Epithelial cell of esophagus (primary cell): ENCODE data around the gene ELK4.

ENCODE experiments used
- DNase-seq: peaks from one replicate; pipeline ENCODE4 v3.0.0; 2010; ENCODE audit warnings: low read depth
- H3K4me3 ChIP-seq: 2 replicates; pipeline ENCODE4 v1.5.1; 2011; ENCODE audit warnings: mild to moderate bottlenecking, low read length, control low read depth
- CTCF ChIP-seq: IDR thresholded peaks from 2 replicates; pipeline ENCODE4 v1.5.1; 2011; ENCODE audit warnings: low read depth, mild to moderate bottlenecking, low read length, control low read depth, inconsistent platforms; ENCODE audit not compliant: insufficient read depth; ENCODE audit errors: missing control alignments

ELK4 gene

DNA sequence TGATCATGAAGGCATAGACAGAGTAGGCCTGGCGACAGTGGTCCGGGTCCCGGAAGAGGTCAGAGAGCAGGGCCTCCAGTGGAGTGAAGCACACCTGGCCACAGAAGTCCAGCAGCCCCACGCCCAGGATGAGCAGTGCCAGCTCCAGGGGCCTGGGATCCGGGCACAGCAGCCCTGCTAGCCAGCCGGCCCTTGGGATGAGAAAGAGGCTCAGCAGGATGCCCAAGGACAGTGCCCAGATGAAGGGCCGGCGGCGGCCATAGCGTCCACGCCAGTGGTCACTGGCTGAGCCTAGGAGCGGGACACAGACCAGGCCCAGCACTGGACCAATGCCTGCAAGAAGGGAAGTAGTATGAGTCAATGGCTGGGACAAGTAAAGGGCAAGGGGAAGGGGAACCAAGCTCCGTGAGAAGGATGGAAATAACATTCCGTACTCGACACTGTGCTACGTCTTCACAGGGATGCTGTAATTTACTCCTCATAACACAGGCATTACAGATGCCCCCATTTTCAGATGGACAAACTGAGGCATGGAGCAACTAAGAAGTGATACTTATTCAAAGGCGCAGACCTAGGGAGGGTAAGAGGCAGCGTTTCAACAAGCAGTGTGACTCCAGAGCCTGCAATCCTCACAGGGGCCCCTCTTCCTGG is 31.6 kb upstream of the ELK4 start:
- no peak overlapping the region for H3K4me3 ChIP-seq
- no peak for DNase-seq
- no peak for TF ChIP-seq CTCF

GRCh38 chr1:205662791-205663190 is 31.0 kb upstream of the ELK4 start:
- no peak for TF ChIP-seq CTCF
- H3K4me3 ChIP-seq: no peak overlapping the region
- no peak for DNase-seq

DNA sequence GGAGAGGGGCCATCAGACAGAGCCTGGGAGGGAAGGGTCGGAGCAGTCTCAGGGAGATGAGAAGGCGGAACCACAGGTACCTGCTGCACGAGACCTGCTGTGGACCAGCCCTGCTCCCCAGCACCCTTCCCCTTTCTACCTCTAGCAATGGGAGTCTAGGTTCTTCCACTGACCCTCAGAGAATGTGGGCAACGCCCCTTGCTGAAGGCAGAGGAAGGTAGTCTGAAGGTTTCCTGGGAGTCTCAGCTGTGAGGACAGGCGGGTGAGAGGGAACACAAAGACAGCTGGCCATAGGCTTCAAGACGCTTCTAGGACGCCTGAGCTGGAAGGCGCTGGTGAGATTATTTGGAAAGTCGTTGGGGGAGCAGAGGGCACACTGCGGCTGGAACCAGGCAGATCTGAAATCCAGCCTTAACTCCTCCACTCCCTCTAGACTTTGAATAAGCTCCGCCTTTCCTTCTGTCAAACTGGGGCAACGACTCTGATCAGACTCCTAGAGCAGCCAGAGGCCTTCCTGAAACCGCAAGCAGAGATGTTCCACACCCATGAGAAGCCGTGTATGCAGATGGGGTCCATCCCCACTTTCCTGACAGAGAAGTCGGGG is 30.4 kb upstream of the ELK4 start:
- no peak overlapping the region for H3K4me3 ChIP-seq
- no peak for DNase-seq
- TF ChIP-seq CTCF: no peak

- DNase-seq: no peak
- H3K4me3 ChIP-seq: no peak overlapping the region
- no peak for TF ChIP-seq CTCF
These were observed 29.8 kb upstream of the ELK4 start for GRCh38 chr1:205661429-205662134.

DNA sequence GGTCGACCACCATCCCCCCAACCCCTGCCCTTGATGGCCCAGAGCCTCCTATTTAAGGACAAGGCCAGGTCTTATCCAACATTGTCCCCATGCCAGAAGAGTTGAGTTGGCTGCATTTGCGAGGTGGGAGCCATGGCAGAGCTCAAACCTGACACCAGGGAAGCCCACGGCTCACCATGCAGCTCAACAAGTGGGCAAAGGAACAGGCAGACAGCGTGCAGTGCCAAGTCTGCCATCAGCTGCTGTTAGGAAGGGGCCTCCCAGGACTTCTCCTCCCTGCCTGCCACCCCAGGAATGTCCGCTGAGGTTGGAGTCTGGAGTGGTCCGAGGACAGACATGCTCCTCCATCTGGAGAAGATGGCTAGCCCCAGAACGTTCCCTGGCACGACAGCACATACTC is 28.6 kb upstream of the ELK4 start:
- no peak for DNase-seq
- TF ChIP-seq CTCF: no peak
- H3K4me3 ChIP-seq: no peak overlapping the region

DNA sequence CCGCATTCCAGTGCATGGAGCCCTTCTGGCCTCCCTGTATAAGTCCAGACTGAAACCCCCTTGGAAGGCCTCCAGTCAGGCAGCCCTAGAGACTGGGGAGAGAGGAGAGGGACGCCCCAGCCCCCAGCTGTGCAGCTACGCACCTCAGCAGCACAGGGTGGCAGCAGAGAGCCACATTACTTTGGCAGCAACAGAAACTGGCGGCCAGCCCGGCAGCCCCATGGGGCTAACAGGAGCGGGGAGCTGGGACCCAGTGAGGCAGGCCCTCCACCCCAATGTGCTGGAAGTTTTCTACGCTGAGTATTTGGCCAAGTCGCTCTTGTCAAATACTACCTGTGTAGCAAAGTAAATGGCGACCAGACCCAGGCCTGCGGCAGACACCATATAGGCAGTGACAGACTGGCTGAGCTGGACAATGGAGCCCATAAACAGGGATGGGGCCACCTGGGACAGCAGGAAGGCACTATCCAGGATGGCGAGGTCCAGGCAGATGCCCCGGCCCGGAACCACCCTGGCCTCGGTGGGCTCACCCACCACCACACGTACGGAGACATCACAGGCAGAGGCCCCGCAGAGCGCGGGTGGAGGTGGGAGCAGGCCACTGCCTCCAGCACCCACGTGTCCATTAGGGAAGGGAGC is 27.3 kb upstream of the ELK4 start:
- no peak overlapping the region for H3K4me3 ChIP-seq
- TF ChIP-seq CTCF: peak; percentile 88
- DNase-seq: peak; percentile 66
